Measurements from ENCODE around the gene DYRK1B. TPM values are rescaled to one million over a fixed set of nuclear protein-coding genes. Genes with fewer than 3 reads are reported as not detected.
"Not testable (repeated sequence)": the region's sequence is repeated elsewhere in the genome, so short reads cannot be mapped to it uniquely, and the experiment has no call there.

DYRK1B gene
- polyA plus RNA-seq, 1 donor, result 53.2 TPM

DNA sequence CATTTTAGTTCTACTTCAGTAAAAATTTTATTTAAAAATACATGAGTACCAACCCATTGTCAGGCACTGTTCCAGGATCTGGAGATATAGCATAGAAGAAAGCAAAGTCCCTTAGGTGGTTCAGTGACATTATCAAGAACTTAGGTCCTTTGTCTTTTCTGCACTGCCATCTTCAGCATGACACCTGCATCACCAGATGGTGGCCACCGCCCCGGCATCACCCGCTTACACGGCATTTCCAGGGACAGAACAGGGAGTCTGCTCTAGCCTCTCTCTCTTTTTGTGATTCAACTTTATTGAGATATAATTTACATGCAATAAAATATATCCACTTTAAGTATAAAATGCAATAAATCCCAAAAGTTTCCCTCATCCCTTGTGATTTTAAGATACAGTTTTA, 23.5 kb downstream of the DYRK1B start:
- DNase-seq (ENCODE audit: low read depth), result no peak

DNA sequence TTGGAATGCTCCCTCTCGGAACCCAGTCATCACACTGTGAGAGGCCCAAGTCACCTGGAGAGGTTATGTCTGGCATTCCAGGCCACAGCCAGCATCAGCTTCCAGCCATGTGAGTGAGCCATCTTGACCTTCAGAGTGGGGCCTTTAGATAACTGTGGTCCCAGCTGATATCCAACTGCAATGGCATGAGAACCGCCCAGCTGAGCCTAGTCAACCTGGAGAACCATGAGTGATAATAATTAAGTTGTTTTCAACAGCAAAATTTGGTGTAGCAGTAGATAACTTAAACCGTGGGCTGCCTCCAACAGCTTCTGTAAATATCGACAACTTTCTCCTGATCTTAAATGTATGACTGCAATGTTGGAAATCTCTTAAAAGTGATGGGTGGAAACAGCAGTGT, 24.6 kb downstream of the DYRK1B start:
- DNase-seq (ENCODE audit: low read depth), result no peak

DNA sequence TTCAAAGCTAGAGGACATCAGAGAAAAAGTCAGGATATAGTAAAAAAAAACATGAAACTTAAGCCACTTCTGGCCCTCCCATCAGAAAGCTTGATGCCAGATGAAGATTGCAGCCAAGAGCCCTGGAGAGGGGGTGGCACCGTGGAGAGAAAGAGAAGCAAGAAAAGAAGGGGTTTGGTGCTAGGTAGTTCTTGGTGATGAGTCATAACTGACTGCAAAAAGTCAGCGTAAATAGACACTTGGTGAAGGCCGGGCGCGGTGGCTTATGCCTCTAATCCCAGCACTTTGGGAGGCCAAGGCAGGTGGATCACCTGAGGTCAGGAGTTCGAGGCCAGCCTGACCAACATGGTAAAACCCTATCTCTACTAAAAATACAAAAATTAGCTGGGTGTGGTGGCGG, 25.3 kb downstream of the DYRK1B start:
- DNase-seq (ENCODE audit: low read depth), result not testable (repeated sequence)

DNA sequence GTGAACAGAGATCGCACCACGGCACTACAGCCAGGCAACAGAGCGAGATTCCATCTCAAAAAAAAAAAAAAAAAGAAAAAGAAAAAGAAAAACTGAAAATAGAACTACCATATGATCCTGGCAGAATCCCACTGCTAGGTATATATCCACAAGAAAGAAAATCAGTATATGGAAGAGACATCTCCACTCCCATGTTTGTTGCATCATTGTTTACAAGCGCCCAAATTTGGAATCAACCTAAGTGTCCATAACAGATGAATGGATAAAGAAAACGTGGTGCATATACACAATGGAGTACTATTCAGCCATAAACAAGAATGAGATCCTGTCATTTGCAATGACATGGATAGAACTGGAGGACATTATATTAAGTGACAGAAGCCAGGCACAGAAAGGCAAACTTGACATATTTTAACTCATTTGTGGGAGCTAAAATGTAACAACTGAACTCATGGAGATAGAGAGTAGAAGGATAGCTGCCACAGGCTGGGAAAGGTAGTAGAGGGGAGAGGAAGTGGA, 26.1 kb downstream of the DYRK1B start:
- DNase-seq (ENCODE audit: low read depth), result no peak

DNA sequence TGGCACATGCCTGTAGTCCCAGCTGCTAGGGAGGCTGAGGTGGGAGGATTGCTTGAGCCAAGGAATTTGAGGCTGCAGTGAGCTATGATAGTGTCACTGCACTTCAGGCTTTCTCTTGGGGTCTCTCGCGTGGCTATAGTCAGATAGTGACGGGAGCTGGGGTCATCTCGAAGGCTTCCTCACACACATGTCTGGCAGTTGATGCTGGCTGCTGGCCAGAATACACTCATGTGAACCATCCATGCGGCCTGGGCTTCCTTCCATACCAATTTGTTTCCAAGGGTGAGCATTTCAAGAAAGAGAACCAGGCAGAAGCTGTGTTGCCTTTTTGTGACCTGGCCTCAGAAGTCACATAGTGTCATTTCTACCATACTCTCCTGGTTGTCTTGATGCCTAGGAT, 28.9 kb downstream of the DYRK1B start:
- no peak for DNase-seq (ENCODE audit: low read depth)

DNA sequence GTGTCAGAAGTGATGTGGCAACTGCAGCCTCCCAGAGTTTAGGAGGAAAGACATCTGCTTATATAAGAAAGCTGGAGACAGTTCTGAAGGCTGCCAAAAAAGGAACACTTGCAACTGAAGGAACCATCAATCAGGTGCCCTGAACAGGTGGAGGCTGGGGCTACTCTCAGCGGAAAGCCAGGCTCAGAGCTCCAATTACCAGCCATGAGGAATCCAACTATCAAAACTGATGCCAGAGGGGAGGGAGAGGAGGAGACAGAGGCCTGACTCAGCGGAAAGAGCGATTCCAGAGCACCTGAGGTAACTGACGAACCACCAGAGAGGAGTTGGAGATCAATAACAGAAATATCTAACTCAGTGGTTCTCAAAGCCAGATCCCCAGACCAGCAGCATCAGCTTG, 31.0 kb downstream of the DYRK1B start:
- no peak for DNase-seq (ENCODE audit: low read depth)

DNA sequence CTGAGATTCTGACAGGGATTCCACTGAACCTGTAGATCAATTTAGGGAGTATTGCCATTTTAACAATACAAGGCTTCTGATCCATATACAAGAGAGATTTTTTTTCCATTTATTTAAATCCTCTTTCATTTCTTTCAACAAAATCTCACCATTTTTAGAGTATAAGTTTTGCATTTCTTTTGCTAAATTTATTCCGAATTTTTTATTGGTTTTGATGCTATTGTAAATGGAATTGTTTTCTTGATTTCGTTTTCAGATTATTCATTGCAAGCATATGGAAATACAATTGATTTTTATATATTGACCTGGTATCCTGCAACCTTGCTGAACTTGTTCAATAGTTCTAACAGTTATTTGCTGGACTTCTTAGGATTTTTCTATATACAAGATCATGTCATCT, 36.9 kb downstream of the DYRK1B start:
- DNase-seq (ENCODE audit: low read depth), result no peak

DNA sequence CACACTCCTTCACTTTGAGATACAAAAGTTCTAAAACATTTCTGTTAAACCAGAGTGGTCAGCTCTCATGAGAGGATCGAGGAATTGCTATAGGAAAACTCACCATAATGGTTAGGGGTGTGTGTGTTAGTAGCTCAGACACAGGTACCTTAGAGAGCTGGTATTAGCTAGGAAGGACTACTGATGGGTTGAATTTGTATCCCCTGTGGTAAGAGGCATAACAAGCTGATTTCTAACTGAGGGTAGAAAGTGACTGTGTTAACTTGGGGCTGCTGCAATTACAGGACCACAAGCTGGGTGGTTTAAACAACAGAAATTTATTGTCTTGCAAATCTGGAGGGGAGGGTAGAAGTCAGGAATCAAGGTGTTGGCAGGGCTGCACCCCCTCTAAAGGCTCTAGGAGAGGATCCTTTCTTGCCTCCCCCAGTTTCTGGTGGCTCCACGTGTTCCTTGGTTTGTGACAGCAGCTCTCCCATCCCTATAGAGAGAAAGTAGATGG, 37.9 kb downstream of the DYRK1B start:
- no peak for DNase-seq (ENCODE audit: low read depth)

DNA sequence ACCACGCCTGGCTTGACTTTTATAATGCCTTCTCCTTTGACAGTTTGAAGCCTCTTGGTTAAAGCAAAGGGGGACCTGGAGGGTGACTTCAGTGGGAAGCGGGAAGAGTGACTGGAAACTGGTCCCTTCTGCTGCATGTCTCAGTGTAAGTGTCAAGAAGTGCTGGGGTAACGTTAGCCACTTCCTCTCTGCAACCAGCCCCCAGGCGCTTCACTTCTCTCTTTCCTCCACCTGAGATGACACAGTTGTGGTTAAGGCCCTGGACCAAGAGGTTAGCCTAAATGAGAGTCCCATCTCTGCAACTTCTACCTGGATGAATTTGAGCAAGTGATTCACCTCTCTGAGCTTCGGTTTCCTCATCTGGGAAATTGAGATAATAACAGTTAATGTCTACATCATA, 39.0 kb downstream of the DYRK1B start:
- no peak for DNase-seq (ENCODE audit: low read depth)

DNA sequence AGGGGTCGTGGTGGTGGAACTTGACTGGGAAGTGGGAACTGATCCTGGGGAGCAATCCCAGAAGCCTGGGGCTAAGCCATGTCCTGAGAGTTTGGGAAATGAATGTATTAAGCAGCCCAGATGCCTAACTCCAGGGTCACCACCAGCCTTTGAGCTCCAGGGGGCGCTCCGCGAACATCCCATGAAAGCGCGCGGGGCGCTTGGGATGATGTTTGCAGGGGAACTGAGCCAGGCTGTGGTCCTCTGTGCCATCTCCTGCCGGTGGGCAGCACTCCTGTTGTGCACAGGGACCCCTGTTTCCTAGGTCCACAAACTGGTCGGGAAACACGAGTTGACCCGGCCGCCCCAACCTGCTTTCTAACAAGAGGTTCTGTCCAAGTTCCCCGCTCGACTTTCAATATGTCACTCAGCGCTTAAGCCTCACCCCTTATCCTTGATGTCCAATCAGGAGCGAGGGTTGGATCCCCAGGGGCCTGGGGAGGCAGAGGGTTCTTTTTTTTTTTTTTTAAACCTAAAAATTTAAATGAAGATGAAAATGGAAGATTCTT, 40.9 kb downstream of the DYRK1B start:
- DNase-seq (ENCODE audit: low read depth), result peak; percentile 31

DNA sequence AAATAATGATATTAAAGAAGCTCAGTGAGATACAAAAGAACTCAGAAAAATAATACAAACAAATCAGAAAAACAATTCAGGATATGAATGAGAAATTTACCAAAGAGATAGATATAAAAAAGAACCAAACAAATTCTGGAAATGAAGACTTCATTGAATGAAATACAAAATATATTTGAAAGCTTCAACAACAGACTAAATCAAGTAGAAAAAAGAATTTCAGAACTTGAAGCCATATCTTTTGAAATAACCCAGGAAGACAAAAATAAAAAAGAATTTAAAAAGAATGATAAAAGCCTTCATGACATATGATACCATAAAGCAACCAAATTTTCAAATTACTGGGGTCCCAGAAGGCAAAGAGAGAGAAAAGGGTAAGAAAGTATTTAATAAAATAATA, 45.7 kb downstream of the DYRK1B start:
- no peak for DNase-seq (ENCODE audit: low read depth)

DNA sequence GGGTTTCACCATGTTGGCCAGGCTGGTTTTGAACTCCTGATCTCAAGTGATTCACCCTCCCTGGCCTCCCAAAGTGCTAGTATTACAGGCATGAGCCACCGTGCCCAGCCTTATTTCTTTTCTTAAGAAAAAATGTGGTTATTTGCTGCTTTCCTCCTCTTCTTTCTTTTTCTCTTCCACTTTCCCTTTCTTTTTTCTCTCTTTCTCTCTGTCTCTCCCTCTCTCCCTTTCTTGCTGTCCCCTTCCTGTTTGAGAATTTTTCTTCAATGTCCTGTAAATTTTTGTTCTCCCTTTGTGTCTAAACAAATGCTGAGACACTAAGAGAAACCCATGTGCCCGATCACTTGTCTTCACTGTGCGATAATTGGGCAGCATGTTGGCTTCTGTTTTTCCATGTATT, 53.1 kb downstream of the DYRK1B start:
- no peak for DNase-seq (ENCODE audit: low read depth)

DNA sequence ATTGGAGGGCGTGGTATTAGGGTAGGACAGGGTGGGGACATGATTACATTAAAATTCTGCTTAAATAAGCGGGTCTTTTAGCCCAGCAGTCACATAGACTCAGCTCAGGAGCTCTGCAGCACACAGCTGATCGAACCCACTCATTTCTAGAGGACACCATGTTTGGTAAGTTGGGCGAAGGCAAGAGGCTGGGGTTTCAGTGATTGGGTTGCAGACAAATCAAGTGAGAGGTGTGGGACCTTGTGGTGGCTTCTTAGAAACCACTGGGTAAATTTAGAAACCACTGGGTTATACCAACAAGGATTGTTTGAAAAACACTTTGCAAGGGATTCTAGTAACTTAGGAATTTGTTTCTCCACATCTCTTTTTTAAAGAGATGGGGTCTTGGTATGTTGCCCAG, 55.2 kb downstream of the DYRK1B start, which contains the start of gene LEUTX:
TSS of gene LEUTX (plus strand) at position 92 of the 400 bp plus-strand sequence. CDS start at position 159, 67 bp downstream.
- DNase-seq (ENCODE audit: low read depth), result no peak

Other genes starting within 250 kb of the DYRK1B start
- 0.25 TPM for gene LGALS13, start 231.6 kb downstream of the DYRK1B start, polyA plus RNA-seq (ENCODE audit: insufficient read length)
- gene LGALS16, start 178.2 kb downstream of the DYRK1B start, polyA plus RNA-seq (ENCODE audit: insufficient read length), result not detected
- 0.30 TPM for gene LGALS14, start 129.7 kb downstream of the DYRK1B start, polyA plus RNA-seq (ENCODE audit: insufficient read length)
- 1.3 TPM for gene CLC, start 96.1 kb downstream of the DYRK1B start, polyA plus RNA-seq (ENCODE audit: insufficient read length)
- gene LEUTX, start 55.3 kb downstream of the DYRK1B start, polyA plus RNA-seq (ENCODE audit: insufficient read length), result not detected
- gene FBL, start 12.2 kb upstream of the DYRK1B start, polyA plus RNA-seq (ENCODE audit: insufficient read length), result 215 TPM
- gene FCGBP, start 100.5 kb upstream of the DYRK1B start, polyA plus RNA-seq (ENCODE audit: insufficient read length), result 5.6 TPM
- 54.5 TPM for gene PSMC4, start 137.0 kb upstream of the DYRK1B start, polyA plus RNA-seq (ENCODE audit: insufficient read length)
- gene ZNF546, start 162.9 kb upstream of the DYRK1B start, polyA plus RNA-seq (ENCODE audit: insufficient read length), result 4.6 TPM
- 13.4 TPM for gene ZNF780B, start 222.1 kb upstream of the DYRK1B start, polyA plus RNA-seq (ENCODE audit: insufficient read length)

Data from forelimb muscle (tissue), 1 donor.